ENCODE results near the gene GNB1L. TPM values are rescaled to one million over a fixed set of nuclear protein-coding genes. Genes with fewer than 3 reads are reported as not detected.

The GNB1L gene
- polyA plus RNA-seq, 3 donors, result 3.4 to 6.0 (median 4.8) TPM

GRCh38 chr22:19734163-19734562 lies 120.5 kb downstream of the GNB1L start:
- DNase-seq, result no peak
- no peaks in the 10 kb centered on the region for H3K36me3 Mint-ChIP-seq
- intact Hi-C loops (cut with micrococcal nuclease), result loop anchor here in 1 of 2 donors (5.0 kb wide), 1 partner anchor 278 kb away; no protein-coding TSS in a partner anchor
- no peaks in the 10 kb centered on the region for H3K9me3 Mint-ChIP-seq
- Histone ChIP-seq H3K9ac (ENCODE audit: insufficient read depth, low read length, poor library complexity, severe bottlenecking) (no peak overlapping the region), H3K27me3 (ENCODE audit: control insufficient read depth in 2 of 2, insufficient read depth in 2 of 2, low read length in 2 of 2) (peaks cover 0 to 10% of the 10 kb centered on the region in 2 donors), H3K36me3 (replicated peaks in 1 of 2; ENCODE audit: control insufficient read depth in 1 of 2, insufficient read depth in 2 of 2, low read length in 2 of 2) (no peaks in the 10 kb centered on the region), H2AFZ (ENCODE audit: insufficient read depth, low read depth, low read length, poor library complexity, severe bottlenecking) (no peak overlapping the region), H3K9me3 (replicated peaks in 1 of 2; ENCODE audit: control insufficient read depth in 1 of 2, insufficient read depth in 1 of 2, low read length in 2 of 2) (no peaks in the 10 kb centered on the region), H3K27ac (ENCODE audit: low read depth in 1 of 2, low read length in 2 of 2) (no peak overlapping the region), H3K4me3 (replicated peaks in 1 of 3; ENCODE audit: low read depth in 2 of 3, low read length in 3 of 3) (no peak overlapping the region), H3K4me1 (ENCODE audit: control insufficient read depth in 1 of 2, insufficient read depth in 2 of 2, low read length in 2 of 2) (peaks cover 7 to 8% of the 10 kb centered on the region in 2 donors), H3K4me2 (replicated peaks; ENCODE audit: extremely low read depth, low read length, poor library complexity, severe bottlenecking) (no peak overlapping the region), H3K79me2 (ENCODE audit: insufficient read depth, low read length) (no peaks in the 10 kb centered on the region), H4K20me1 (ENCODE audit: insufficient read depth, low read length) (no peaks in the 10 kb centered on the region)
- H3K4me3 Mint-ChIP-seq, result no peak overlapping the region
- TF ChIP-seq CTCF (IDR thresholded peaks at IDR 0.05), result no peak
- H3K27me3 Mint-ChIP-seq (ENCODE audit: low read depth in 3 of 3), result peaks cover 9 to 39% (median 9%) of the 10 kb centered on the region in 3 donors
- H3K4me1 Mint-ChIP-seq, result peaks cover 4% of the 10 kb centered on the region
- 95% methylated on average over 7 of the region's 7 CpGs for WGBS (ENCODE audit: insufficient coverage)
- no peak overlapping the region for H3K27ac Mint-ChIP-seq

- Histone ChIP-seq H4K20me1 (ENCODE audit: insufficient read depth, low read length) (no peaks in the 10 kb centered on the region), H3K79me2 (ENCODE audit: insufficient read depth, low read length) (no peaks in the 10 kb centered on the region), H3K9me3 (replicated peaks in 1 of 2; ENCODE audit: control insufficient read depth in 1 of 2, insufficient read depth in 1 of 2, low read length in 2 of 2) (no peaks in the 10 kb centered on the region), H3K4me3 (replicated peaks in 1 of 3; ENCODE audit: low read depth in 2 of 3, low read length in 3 of 3) (no peak overlapping the region), H3K36me3 (replicated peaks in 1 of 2; ENCODE audit: control insufficient read depth in 1 of 2, insufficient read depth in 2 of 2, low read length in 2 of 2) (no peaks in the 10 kb centered on the region), H2AFZ (ENCODE audit: insufficient read depth, low read depth, low read length, poor library complexity, severe bottlenecking) (no peak overlapping the region), H3K4me1 (ENCODE audit: control insufficient read depth in 1 of 2, insufficient read depth in 2 of 2, low read length in 2 of 2) (peaks cover 7 to 8% of the 10 kb centered on the region in 2 donors), H3K4me2 (replicated peaks; ENCODE audit: extremely low read depth, low read length, poor library complexity, severe bottlenecking) (no peak overlapping the region), H3K27ac (ENCODE audit: low read depth in 1 of 2, low read length in 2 of 2) (no peak overlapping the region), H3K27me3 (ENCODE audit: control insufficient read depth in 2 of 2, insufficient read depth in 2 of 2, low read length in 2 of 2) (peaks cover 0 to 10% of the 10 kb centered on the region in 2 donors), H3K9ac (ENCODE audit: insufficient read depth, low read length, poor library complexity, severe bottlenecking) (no peak overlapping the region)
- DNase-seq, result no peak
- Mint-ChIP-seq H3K27me3 (ENCODE audit: low read depth in 3 of 3) (peaks cover 9 to 39% (median 11%) of the 10 kb centered on the region in 3 donors), H3K27ac (no peak overlapping the region), H3K4me3 (no peak overlapping the region), H3K9me3 (no peaks in the 10 kb centered on the region), H3K4me1 (peaks cover 4% of the 10 kb centered on the region), H3K36me3 (no peaks in the 10 kb centered on the region)
- TF ChIP-seq CTCF (IDR thresholded peaks at IDR 0.05), result no peak
- 98% methylated on average over 5 of the region's 5 CpGs for WGBS (ENCODE audit: insufficient coverage)
- intact Hi-C loops (cut with micrococcal nuclease), result loop anchor here in 1 of 2 donors (5.0 kb wide), 1 partner anchor 279 kb away; no protein-coding TSS in a partner anchor
These were observed 120.9 kb downstream of the GNB1L start for GRCh38 chr22:19733755-19734154.

Other genes with a start within 250 kb of the GNB1L start
- under 1 TPM in 2 of 3 donors, not detected in 1; 0.50 to 0.64 TPM for gene SEPTIN5, start 140.4 kb downstream of the GNB1L start, polyA plus RNA-seq
- gene GP1BB, start 131.3 kb downstream of the GNB1L start, polyA plus RNA-seq, result 1 to 10 TPM in 1 of 3 donors, under 1 TPM in 2; 0.13 to 1.5 (median 0.26) TPM
- not detected for gene TBX1, start 94.1 kb downstream of the GNB1L start, polyA plus RNA-seq
- 1 to 10 TPM; 1.4 to 6.5 (median 1.5) TPM for gene RTL10, start within 50 bp of the GNB1L start, polyA plus RNA-seq
- gene COMT, start 86.9 kb upstream of the GNB1L start, polyA plus RNA-seq, result 100 to 1,000 TPM; 314 to 400 (median 329) TPM
- 10 to 100 TPM; 24.9 to 54.9 (median 30.8) TPM for gene TXNRD2, start 86.9 kb upstream of the GNB1L start, polyA plus RNA-seq
- gene ARVCF, start 161.9 kb upstream of the GNB1L start, polyA plus RNA-seq, result 1 to 10 TPM in 1 of 3 donors, under 1 TPM in 2; 0.31 to 2.6 (median 0.44) TPM
- gene TANGO2, start 166.2 kb upstream of the GNB1L start, polyA plus RNA-seq, result 10 to 100 TPM; 56.4 to 94.9 (median 58.2) TPM
- gene DGCR8, start 225.4 kb upstream of the GNB1L start, polyA plus RNA-seq, result 10 to 100 TPM in 1 of 3 donors, 1 to 10 TPM in 2; 1.2 to 18.7 (median 1.4) TPM